Measurements from ENCODE around the gene FCHSD2. TPM values are rescaled to one million over a fixed set of nuclear protein-coding genes. Genes with fewer than 3 reads are reported as not detected.
"Not testable (repeated sequence)": the region's sequence is repeated elsewhere in the genome, so short reads cannot be mapped to it uniquely, and the experiment has no call there.

The FCHSD2 gene
- total RNA-seq, 2 experiments from 2014 or later = 21.9 to 24.1 TPM

DNA sequence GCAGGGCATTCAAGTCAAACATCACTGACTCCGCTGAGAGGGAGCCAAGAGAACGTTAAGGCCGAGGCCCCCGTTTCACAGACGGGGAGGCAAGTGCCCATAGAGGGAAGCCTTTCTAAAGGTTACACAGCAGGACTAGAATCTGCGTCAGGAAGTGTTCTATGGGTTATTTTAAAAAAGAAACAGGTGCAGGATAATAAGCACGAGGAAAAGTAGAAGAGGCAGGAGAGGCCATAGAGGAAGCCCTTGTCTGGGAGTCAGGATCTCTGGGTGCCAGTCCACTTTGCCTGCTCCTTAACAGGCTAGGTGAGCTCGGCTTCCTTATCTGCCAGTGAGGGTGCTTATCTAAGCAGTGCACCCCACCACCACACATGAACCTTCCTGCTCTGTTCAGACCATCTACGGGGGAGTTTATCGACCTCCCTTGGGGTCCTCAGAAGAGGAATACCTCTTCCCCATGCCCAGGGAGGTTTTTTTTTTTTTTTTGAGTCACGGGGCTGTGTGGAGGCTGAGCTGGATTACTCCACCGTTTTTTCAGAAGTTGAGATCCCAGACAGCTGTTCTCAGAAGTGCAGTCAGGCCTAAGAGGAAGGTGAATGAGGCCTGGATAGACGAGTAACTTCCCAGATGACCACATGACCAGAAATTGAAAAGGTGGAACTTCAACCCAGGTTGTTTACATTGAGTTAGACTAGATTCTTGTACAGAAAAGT lies 1.2 kb upstream of the FCHSD2 start:
- Mint-ChIP-seq H3K27me3 (no peaks in the 10 kb centered on the region), H3K4me3 (peak overlapping the region; percentile 81), H3K9me3 (no peaks in the 10 kb centered on the region), H3K36me3 (no peaks in the 10 kb centered on the region), H3K27ac (peak overlapping the region; percentile 90), H3K4me1 (ENCODE audit: low read depth) (peaks cover 39% of the 10 kb centered on the region)
- ChIA-PET POLR2A (interaction anchor here (0.6 to 1.5 kb wide), 4 partner anchors 11 to 472 kb away, joined by 3 read pairs; no protein-coding TSS in a partner anchor), CTCF (interaction anchor here (0.6 to 2.9 kb wide), 13 partner anchors 9 to 350 kb away, joined by 3 to 22 read pairs (median 7); no protein-coding TSS in a partner anchor)
- no peak for DNase-seq
- intact Hi-C loops (cut with micrococcal nuclease) = loop anchor here (1.0 to 10.0 kb wide), 6 partner anchors 10 to 1349 kb away; partner anchors contain the start of gene LIPT2

DNA sequence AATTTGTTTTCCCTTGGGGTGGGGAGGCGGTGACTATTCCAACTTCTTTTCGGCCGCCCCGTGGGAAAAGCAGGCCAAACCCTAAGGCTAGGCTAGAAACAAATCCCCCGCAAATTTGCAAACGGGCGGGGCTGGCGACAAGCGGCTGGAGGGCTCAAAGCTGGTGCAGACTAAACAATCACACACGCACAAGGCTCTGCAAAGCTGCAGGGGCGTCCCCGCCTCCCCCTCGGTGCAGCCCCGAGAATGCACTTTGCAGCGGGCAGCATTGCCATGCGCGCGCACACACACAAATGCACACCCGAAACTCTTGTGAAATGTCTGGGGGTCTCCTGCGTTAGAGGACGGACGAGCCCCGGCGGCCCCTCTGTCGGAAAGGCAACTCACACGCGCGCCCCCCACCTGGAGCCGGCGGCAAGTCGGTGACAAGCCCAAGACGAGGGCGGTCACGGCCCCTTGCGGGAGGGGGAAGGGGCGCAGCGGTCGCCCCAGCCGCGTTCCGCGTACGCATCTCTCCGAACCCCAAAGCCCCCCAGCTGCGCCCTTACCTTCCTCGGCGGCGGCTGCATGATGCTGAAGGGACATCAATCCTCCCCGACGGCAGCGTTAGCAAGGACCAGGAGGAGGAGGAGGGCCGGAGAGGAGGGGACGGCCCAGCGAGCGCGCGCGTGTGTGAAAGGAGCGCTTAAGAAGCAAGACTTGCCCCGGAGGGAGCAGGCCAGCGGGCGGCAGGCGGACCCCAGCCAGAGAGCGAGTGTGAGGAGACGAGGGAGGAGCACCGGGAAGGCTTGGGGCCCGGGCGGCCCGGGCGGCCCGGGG lies 600 bp downstream of the FCHSD2 start:
- peak; percentile 70 for DNase-seq
- intact Hi-C loops (cut with micrococcal nuclease) = loop anchor here (2.0 to 10.0 kb wide), 6 partner anchors 37 to 1351 kb away; partner anchors contain the start of gene LIPT2
- POLR2A ChIA-PET = interaction anchor here (0.6 to 1.5 kb wide), 5 partner anchors 11 to 107 kb away, joined by 3 to 6 read pairs (median 4); no protein-coding TSS in a partner anchor
- peaks cover 3% of the 10 kb centered on the region for H3K36me3 Mint-ChIP-seq
- H3K9me3 Mint-ChIP-seq = no peaks in the 10 kb centered on the region
- peak overlapping the region; percentile 88 for H3K27ac Mint-ChIP-seq
- peaks cover 34% of the 10 kb centered on the region for H3K4me1 Mint-ChIP-seq (ENCODE audit: low read depth)
- H3K27me3 Mint-ChIP-seq = no peaks in the 10 kb centered on the region
- CTCF ChIA-PET = interaction anchor here (0.7 to 2.9 kb wide), 8 partner anchors 11 to 416 kb away, joined by 3 to 22 read pairs (median 8); no protein-coding TSS in a partner anchor
- peak overlapping the region; percentile 90 for H3K4me3 Mint-ChIP-seq

DNA sequence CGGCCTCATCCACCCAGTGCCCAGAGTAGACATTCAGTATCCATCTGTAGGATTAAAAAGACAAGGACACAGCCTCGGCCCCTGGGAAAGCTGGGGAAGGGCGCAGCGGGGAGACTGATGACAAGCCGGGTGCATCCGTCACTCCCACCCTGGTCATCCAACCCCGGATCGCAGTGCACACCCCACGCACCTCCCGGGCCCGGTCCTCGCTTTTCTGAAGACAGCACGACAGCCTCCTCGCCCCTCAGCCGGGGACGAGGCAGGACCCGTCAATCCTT lies 1.1 kb downstream of the FCHSD2 start:
- Mint-ChIP-seq H3K4me3 (peak overlapping the region; percentile 90), H3K36me3 (peaks cover 3% of the 10 kb centered on the region), H3K27ac (peak overlapping the region; percentile 88), H3K9me3 (no peaks in the 10 kb centered on the region), H3K4me1 (ENCODE audit: low read depth) (peaks cover 35% of the 10 kb centered on the region), H3K27me3 (no peaks in the 10 kb centered on the region)
- CTCF ChIA-PET = interaction anchor here (0.7 to 2.9 kb wide), 3 partner anchors 11 to 416 kb away, joined by 3 to 22 read pairs (median 10); no protein-coding TSS in a partner anchor
- intact Hi-C loops (cut with micrococcal nuclease) = loop anchor here (2.0 to 10.0 kb wide), 3 partner anchors 38 to 1351 kb away; partner anchors contain the start of gene LIPT2
- peak; percentile 59 for DNase-seq
- POLR2A ChIA-PET = interaction anchor here (0.6 kb wide), 1 partner anchor 16 kb away, joined by 3 read pairs; no protein-coding TSS in a partner anchor

DNA sequence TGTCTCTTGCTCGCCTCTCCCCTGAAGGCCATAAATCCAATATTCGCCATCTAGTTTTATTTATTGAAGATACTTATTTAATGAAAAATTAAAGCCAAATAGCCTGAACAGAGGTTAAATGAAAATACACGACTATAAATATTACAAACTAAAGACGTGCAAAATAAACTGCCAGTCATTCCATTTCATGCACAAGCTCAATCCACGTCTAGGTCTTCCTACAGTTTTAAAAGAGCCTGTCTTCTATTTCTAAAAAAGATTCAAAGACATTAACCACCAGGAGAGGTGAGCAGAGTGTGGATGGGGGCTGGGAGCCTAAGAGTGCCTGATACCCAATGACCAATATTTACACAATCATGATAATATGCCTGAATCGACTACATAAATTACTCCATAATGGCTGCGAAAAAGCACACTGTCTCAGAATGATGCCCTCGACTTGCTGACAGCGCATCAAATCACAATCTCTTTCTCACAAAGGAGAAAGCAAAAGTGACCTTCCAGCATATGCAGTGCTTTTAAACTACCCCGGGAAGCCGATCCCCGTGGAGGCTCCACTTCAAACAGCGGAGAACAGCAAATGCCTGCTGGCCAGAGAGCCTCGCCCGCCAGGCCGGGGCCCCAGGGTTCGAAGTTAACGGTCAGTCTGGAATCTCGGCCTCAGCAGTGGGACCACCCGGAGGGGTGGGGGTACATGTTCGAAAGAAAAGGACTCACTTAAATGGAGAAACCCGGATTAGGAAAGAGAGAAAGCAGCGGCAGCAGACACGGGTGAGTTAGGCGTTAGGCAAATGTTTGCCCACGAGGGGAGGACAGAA lies 1.7 kb downstream of the FCHSD2 start:
- H3K27ac Mint-ChIP-seq = peak overlapping the region; percentile 88
- peaks cover 39% of the 10 kb centered on the region for H3K4me1 Mint-ChIP-seq (ENCODE audit: low read depth)
- H3K36me3 Mint-ChIP-seq = peaks cover 3% of the 10 kb centered on the region
- intact Hi-C loops (cut with micrococcal nuclease) = loop anchor here (2.0 to 10.0 kb wide), 3 partner anchors 38 to 1352 kb away; partner anchors contain the start of gene LIPT2
- ChIA-PET CTCF (interaction anchor here (2.5 kb wide), 1 partner anchor 12 kb away, joined by 22 read pairs; no protein-coding TSS in a partner anchor), POLR2A (interaction anchor here (0.6 kb wide), 1 partner anchor 16 kb away, joined by 3 read pairs; no protein-coding TSS in a partner anchor)
- H3K9me3 Mint-ChIP-seq = no peaks in the 10 kb centered on the region
- peak overlapping the region; percentile 90 for H3K4me3 Mint-ChIP-seq
- DNase-seq = peak; percentile 31
- H3K27me3 Mint-ChIP-seq = no peaks in the 10 kb centered on the region

DNA sequence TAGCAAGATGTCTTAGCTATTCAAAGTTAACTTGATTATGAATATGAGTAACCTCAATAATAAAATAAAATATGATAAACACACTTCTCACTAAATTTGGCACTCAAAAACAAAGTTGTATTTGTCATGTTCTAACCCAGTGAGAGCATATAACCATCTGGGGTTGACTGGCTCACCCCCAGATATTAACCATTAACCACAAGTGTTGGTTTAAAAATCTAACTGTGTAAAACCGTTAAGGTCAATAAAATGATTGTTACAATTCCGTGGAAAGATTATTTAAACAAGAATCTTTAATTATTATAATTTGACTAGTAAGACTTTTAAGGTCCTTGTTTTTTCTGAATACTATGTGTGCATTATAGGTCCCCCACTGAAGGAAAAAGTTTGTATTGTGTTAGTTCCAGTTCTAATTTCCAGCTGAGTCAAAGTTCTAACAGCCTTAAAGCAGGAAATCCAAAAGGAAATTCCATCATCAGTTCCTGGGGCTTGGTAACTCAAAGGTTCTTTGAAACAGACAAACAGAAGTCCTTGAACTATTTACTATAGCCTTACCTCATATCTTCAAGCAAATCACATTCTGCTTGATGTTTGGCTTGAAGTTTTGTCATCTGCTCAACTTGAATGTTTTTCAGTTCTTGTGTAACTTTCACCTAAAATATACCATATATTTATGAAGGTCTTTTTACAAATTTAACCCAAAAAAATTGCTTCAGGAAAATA lies 2.5 kb downstream of the FCHSD2 start:
- no peaks in the 10 kb centered on the region for H3K27me3 Mint-ChIP-seq
- peaks cover 3% of the 10 kb centered on the region for H3K36me3 Mint-ChIP-seq
- H3K4me1 Mint-ChIP-seq (ENCODE audit: low read depth) = peaks cover 41% of the 10 kb centered on the region
- no peak overlapping the region for H3K27ac Mint-ChIP-seq
- no peaks in the 10 kb centered on the region for H3K9me3 Mint-ChIP-seq
- ChIA-PET CTCF (no interaction called here), POLR2A (no interaction called here)
- DNase-seq = no peak
- intact Hi-C loops (cut with micrococcal nuclease) = loop anchor here (2.0 to 10.0 kb wide), 3 partner anchors 39 to 1353 kb away; partner anchors contain the start of gene LIPT2
- no peak overlapping the region for H3K4me3 Mint-ChIP-seq

DNA sequence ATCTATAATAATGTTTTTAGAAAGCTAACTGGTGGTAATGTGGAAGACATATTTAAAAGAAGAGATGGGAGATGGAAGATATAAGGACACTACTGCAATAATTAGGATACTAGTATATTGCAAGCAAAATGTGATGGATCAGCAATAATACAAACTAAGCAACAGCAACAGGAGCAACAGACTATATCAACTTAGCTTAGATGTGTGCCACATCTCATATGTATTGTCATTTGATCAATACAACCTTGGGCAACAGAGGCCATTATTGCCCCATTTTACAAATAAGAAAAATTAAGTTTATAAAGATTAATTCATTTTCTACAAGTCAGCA lies 4.2 kb downstream of the FCHSD2 start:
- Mint-ChIP-seq H3K36me3 (peaks cover 5% of the 10 kb centered on the region), H3K4me1 (ENCODE audit: low read depth) (peaks cover 34% of the 10 kb centered on the region), H3K4me3 (no peak overlapping the region), H3K27me3 (no peaks in the 10 kb centered on the region), H3K27ac (no peak overlapping the region), H3K9me3 (no peaks in the 10 kb centered on the region)
- POLR2A ChIA-PET = interaction anchor here (1.2 kb wide), 1 partner anchor 155 kb away, joined by 3 read pairs; no protein-coding TSS in a partner anchor
- DNase-seq = no peak
- intact Hi-C loops (cut with micrococcal nuclease) = no loop called here
- CTCF ChIA-PET = interaction anchor here (0.7 to 2.1 kb wide), 3 partner anchors 9 to 707 kb away, joined by 3 to 11 read pairs (median 4); no protein-coding TSS in a partner anchor

DNA sequence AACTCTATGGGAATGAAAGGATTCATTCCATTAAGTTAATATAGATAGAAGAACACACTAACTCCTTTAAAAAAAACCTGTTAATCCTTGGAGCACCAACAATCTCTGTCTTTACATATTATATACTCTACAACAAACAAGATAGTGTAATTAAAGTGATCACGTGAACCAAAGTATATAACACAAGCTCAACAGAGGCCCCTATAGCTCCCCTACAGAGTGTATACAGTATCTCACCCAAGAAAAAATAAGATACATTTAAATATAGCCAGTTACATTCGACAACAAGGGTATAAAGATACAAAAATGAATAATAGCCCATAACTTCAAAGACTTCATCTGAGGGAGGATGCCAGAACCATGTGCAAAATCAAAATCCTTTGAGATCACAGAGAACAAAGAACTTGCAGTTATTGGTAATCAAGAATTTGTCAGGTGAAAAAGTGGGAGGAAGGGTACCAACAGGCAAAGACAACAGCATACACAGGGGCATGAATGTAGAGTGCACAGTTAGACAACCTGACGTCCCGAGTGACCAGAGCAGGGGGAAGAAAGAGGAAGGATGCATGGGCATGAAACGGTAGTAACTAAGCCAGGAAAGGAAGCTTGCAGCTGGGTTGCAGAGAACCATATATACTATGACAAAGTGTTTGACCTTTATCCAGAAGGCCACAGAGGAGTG lies 4.7 kb downstream of the FCHSD2 start:
- H3K4me1 Mint-ChIP-seq (ENCODE audit: low read depth) = peaks cover 31% of the 10 kb centered on the region
- CTCF ChIA-PET = interaction anchor here (1.4 to 2.1 kb wide), 3 partner anchors 8 to 44 kb away, joined by 4 to 11 read pairs (median 4); no protein-coding TSS in a partner anchor
- H3K27ac Mint-ChIP-seq = no peak overlapping the region
- no peak for DNase-seq
- H3K36me3 Mint-ChIP-seq = peaks cover 6% of the 10 kb centered on the region
- intact Hi-C loops (cut with micrococcal nuclease) = no loop called here
- H3K27me3 Mint-ChIP-seq = no peaks in the 10 kb centered on the region
- no peaks in the 10 kb centered on the region for H3K9me3 Mint-ChIP-seq
- no peak overlapping the region for H3K4me3 Mint-ChIP-seq
- POLR2A ChIA-PET = interaction anchor here (1.2 kb wide), 1 partner anchor 155 kb away, joined by 3 read pairs; no protein-coding TSS in a partner anchor

DNA sequence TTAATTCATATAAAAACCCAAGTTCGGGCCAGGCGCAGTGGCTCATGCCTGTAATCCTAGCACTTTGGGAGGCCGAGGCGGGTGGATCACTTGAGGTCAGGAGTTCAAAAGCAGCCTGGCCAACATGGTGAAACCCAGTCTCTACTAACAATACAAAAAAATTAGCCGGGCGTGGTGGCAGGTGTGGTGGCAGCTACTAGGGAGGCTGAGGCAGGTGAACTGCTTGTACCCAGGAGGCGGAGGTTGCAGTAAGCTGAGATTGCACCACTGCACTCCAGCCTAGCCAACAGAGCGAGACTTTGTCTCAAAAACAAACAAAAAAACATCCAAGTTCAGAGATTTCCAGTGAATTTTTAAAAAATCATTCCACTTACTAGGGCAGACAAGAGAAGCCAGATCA lies 5.4 kb downstream of the FCHSD2 start:
- Mint-ChIP-seq H3K4me1 (ENCODE audit: low read depth) (peaks cover 33% of the 10 kb centered on the region), H3K36me3 (peaks cover 10% of the 10 kb centered on the region)
- POLR2A ChIA-PET = not testable (repeated sequence)

DNA sequence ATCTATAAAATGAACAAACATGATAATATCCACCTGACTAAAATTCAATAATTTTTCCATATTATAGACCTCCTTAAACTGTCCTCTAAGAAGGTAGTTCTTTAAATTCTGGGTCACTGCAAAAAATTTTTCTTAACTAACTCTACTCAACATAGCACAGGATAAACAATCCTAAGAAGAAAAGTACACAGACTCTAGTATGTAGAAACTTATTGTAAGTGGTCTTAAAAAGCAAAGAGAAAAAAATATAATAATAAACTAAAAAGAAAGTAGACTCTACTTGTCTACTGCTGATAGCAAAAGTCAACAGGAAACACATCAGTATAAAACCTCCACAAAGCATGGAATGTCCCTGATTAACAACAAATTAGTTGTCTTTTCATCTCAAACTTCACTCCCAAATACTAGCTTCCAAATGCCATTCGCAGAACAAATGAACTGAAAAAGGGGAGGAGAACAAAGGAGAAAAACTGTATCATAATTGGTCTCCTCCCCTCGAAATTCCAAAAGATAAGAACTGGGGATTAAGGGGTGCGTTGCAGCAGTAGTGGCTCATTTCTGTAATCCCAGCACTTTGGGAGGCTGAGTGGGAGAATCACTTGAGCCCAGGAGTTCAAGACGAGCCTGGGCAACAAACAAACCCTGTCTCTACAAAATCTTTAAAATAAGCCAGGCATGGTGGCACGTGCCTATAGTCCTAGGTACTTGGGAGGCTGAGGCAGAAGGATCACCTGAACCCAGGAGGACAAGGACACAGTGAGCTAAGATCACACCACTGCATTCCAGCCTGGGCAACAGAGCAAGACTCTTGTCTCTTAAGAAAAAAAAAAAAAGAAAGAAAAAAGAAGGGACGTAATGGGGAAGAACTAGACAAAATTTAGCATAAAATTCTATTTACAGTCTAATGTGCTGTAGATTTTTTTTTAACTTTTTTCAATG lies 6.5 kb downstream of the FCHSD2 start:
- H3K4me1 Mint-ChIP-seq (ENCODE audit: low read depth) = peaks cover 31% of the 10 kb centered on the region
- H3K9me3 Mint-ChIP-seq = no peaks in the 10 kb centered on the region
- POLR2A ChIA-PET = interaction anchor here (0.6 kb wide), 1 partner anchor 14 kb away, joined by 3 read pairs; no protein-coding TSS in a partner anchor
- no peaks in the 10 kb centered on the region for H3K27me3 Mint-ChIP-seq
- no peak overlapping the region for H3K4me3 Mint-ChIP-seq
- no peak for DNase-seq
- H3K36me3 Mint-ChIP-seq = peaks cover 11% of the 10 kb centered on the region
- intact Hi-C loops (cut with micrococcal nuclease) = no loop called here
- CTCF ChIA-PET = interaction anchor here (1.1 to 2.1 kb wide), 4 partner anchors 42 to 305 kb away, joined by 3 to 11 read pairs (median 4); no protein-coding TSS in a partner anchor
- no peak overlapping the region for H3K27ac Mint-ChIP-seq

More for the DNA sequence above, 5.4 kb downstream of the FCHSD2 start:
- H3K9me3 Mint-ChIP-seq; H3K27ac Mint-ChIP-seq; H3K27me3 Mint-ChIP-seq; H3K4me3 Mint-ChIP-seq; intact Hi-C loops (cut with micrococcal nuclease); DNase-seq: not testable (repeated sequence)
- CTCF ChIA-PET = interaction anchor here (1.1 to 2.1 kb wide), 5 partner anchors 7 to 306 kb away, joined by 3 to 11 read pairs (median 4); no protein-coding TSS in a partner anchor

Data from activated CD4-positive, alpha-beta memory T cell treated with anti-CD3 and anti-CD28 coated beads for 36 hours (primary cell).